ENCODE data around the gene CAMK2D.

CAMK2D gene

GRCh38 chr4:113601636-113602035, 159.9 kb downstream of the CAMK2D start:
- H3K9me3 ChIP-seq (ENCODE audit: severe bottlenecking): no peaks in the 10 kb centered on the region
- no peaks in the 10 kb centered on the region for H3K36me3 ChIP-seq (ENCODE audit: low read depth)
- H3K4me1 ChIP-seq (ENCODE audit: insufficient read depth, poor library complexity, severe bottlenecking): no peaks in the 10 kb centered on the region
- TF ChIP-seq CTCF (IDR thresholded peaks at IDR 0.05; ENCODE audit: poor library complexity, severe bottlenecking): no peak
- H3K4me3 ChIP-seq (ENCODE audit: severe bottlenecking): no peak overlapping the region
- no peaks in the 10 kb centered on the region for H3K27me3 ChIP-seq (ENCODE audit: insufficient read depth, poor library complexity, severe bottlenecking)
- no peak for ATAC-seq (ENCODE audit: low read depth)
- no peak overlapping the region for H3K27ac ChIP-seq (ENCODE audit: poor library complexity, severe bottlenecking)
- no peak for DNase-seq (ENCODE audit: low spot score)

GRCh38 chr4:113596396-113596795, 165.1 kb downstream of the CAMK2D start:
- H3K27ac ChIP-seq (ENCODE audit: poor library complexity, severe bottlenecking): no peak overlapping the region
- H3K4me1 ChIP-seq (ENCODE audit: insufficient read depth, poor library complexity, severe bottlenecking): no peaks in the 10 kb centered on the region
- no peaks in the 10 kb centered on the region for H3K27me3 ChIP-seq (ENCODE audit: insufficient read depth, poor library complexity, severe bottlenecking)
- TF ChIP-seq CTCF (IDR thresholded peaks at IDR 0.05; ENCODE audit: poor library complexity, severe bottlenecking): no peak
- no peak for DNase-seq (ENCODE audit: low spot score)
- no peak for ATAC-seq (ENCODE audit: low read depth)
- no peak overlapping the region for H3K4me3 ChIP-seq (ENCODE audit: severe bottlenecking)
- no peaks in the 10 kb centered on the region for H3K36me3 ChIP-seq (ENCODE audit: low read depth)
- H3K9me3 ChIP-seq (ENCODE audit: severe bottlenecking): no peaks in the 10 kb centered on the region

- Histone ChIP-seq H3K27me3 (ENCODE audit: insufficient read depth, poor library complexity, severe bottlenecking) (no peaks in the 10 kb centered on the region), H3K27ac (ENCODE audit: poor library complexity, severe bottlenecking) (no peak overlapping the region), H3K4me3 (ENCODE audit: severe bottlenecking) (no peak overlapping the region), H3K9me3 (ENCODE audit: severe bottlenecking) (no peaks in the 10 kb centered on the region), H3K36me3 (ENCODE audit: low read depth) (no peaks in the 10 kb centered on the region), H3K4me1 (ENCODE audit: insufficient read depth, poor library complexity, severe bottlenecking) (no peaks in the 10 kb centered on the region)
- ATAC-seq (ENCODE audit: low read depth) (no peak), DNase-seq (ENCODE audit: low spot score) (no peak)
- no peak for TF ChIP-seq CTCF (IDR thresholded peaks at IDR 0.05; ENCODE audit: poor library complexity, severe bottlenecking)
These were observed 167.3 kb downstream of the CAMK2D start for GRCh38 chr4:113594231-113594556.

- no peak for DNase-seq (ENCODE audit: low spot score)
- no peak for ATAC-seq (ENCODE audit: low read depth)
- Histone ChIP-seq H3K36me3 (ENCODE audit: low read depth) (no peaks in the 10 kb centered on the region), H3K27me3 (ENCODE audit: insufficient read depth, poor library complexity, severe bottlenecking) (no peaks in the 10 kb centered on the region), H3K27ac (ENCODE audit: poor library complexity, severe bottlenecking) (no peak overlapping the region), H3K9me3 (ENCODE audit: severe bottlenecking) (no peaks in the 10 kb centered on the region), H3K4me1 (ENCODE audit: insufficient read depth, poor library complexity, severe bottlenecking) (no peaks in the 10 kb centered on the region), H3K4me3 (ENCODE audit: severe bottlenecking) (no peak overlapping the region)
- TF ChIP-seq CTCF (IDR thresholded peaks at IDR 0.05; ENCODE audit: poor library complexity, severe bottlenecking): no peak
These were observed 167.9 kb downstream of the CAMK2D start for GRCh38 chr4:113593400-113594230.

- no peaks in the 10 kb centered on the region for H3K36me3 ChIP-seq (ENCODE audit: low read depth)
- no peak for TF ChIP-seq CTCF (IDR thresholded peaks at IDR 0.05; ENCODE audit: poor library complexity, severe bottlenecking)
- no peaks in the 10 kb centered on the region for H3K4me1 ChIP-seq (ENCODE audit: insufficient read depth, poor library complexity, severe bottlenecking)
- no peak for DNase-seq (ENCODE audit: low spot score)
- no peaks in the 10 kb centered on the region for H3K9me3 ChIP-seq (ENCODE audit: severe bottlenecking)
- ATAC-seq (ENCODE audit: low read depth): no peak
- H3K27ac ChIP-seq (ENCODE audit: poor library complexity, severe bottlenecking): no peak overlapping the region
- H3K27me3 ChIP-seq (ENCODE audit: insufficient read depth, poor library complexity, severe bottlenecking): no peaks in the 10 kb centered on the region
- H3K4me3 ChIP-seq (ENCODE audit: severe bottlenecking): no peak overlapping the region
These were observed 169.6 kb downstream of the CAMK2D start for GRCh38 chr4:113591982-113592381.

All from RWPE2 (cell line).